GM23338 (cell line): ENCODE measurements around the gene RNASEH2C.

Source experiments
- CREB1 ChIP-seq: fragments of 250-450 bp; sonication (Bioruptor Pico); IDR thresholded peaks from 2 replicates; pipeline ENCODE4 v1.5.0; 2020; ENCODE audit warnings: low read depth, mild to moderate bottlenecking, moderate library complexity
- CTCF ChIP-seq, 2 experiments: fragments of 200-600 bp in 1 of 2; sonication (generic) in 1 of 2; conservative IDR thresholded peaks; 2 replicates each; pipeline versions ENCODE4 v1.5.1 to v1.6.1; 2016 to 2017; ENCODE audit warnings: antibody characterized with exemption in 2 of 2, low read depth in 2 of 2, mild to moderate bottlenecking in 2 of 2, moderate library complexity in 1 of 2
- ETS1 ChIP-seq: IDR thresholded peaks from 2 replicates; pipeline ENCODE4 v1.6.1; 2016; ENCODE audit warnings: antibody characterized with exemption
- EZH2 ChIP-seq: fragments of 200-600 bp; sonication (generic); IDR thresholded peaks from one replicate; pipeline ENCODE4 v1.8.0; 2017; ENCODE audit warnings: antibody characterized with exemption, mild to moderate bottlenecking, low read depth; ENCODE audit not compliant: unreplicated experiment
- EZH2phosphoT487 ChIP-seq: fragments of 200-600 bp; sonication (generic); IDR thresholded peaks from one replicate; pipeline ENCODE4 v1.8.1; 2018; ENCODE audit warnings: antibody characterized with exemption; ENCODE audit not compliant: unreplicated experiment
- NANOG ChIP-seq: IDR thresholded peaks from 2 replicates; pipeline ENCODE4 v1.6.1; 2016; ENCODE audit warnings: antibody characterized with exemption, borderline replicate concordance
- POLR2AphosphoS5 ChIP-seq: IDR thresholded peaks from 2 replicates; pipeline ENCODE4 v1.6.1; 2016; ENCODE audit warnings: antibody characterized with exemption, low read depth
- REST ChIP-seq: IDR thresholded peaks from one replicate; pipeline ENCODE4 v1.6.1; 2018; ENCODE audit warnings: antibody characterized with exemption; ENCODE audit not compliant: unreplicated experiment

GRCh38 chr11:65744026-65744698, 23.6 kb upstream of the RNASEH2C start:
- TF ChIP-seq CTCF (conservative IDR thresholded peaks at IDR 0.05; ENCODE audit: low read depth in 2 of 2): peak; percentile 47 to 71
- TF ChIP-seq EZH2: no peak
- no peak for TF ChIP-seq POLR2AphosphoS5
- TF ChIP-seq EZH2phosphoT487: no peak
- TF ChIP-seq NANOG: no peak
- no peak for TF ChIP-seq REST
- TF ChIP-seq ETS1: no peak
- TF ChIP-seq CREB1 (CRISPR knock-in tag): no peak
